ENCODE measurements around the gene VAV1. TPM values are rescaled to one million over a fixed set of nuclear protein-coding genes. Genes with fewer than 3 reads are reported as not detected.

The VAV1 gene
- total and polyA plus RNA-seq, 9 of the 15 experiments (the other 6 are each of a cell fraction or from before 2014, with no cell fraction given) = 0.46 to 20.1 (median 11.1) TPM

- no peak for TF ChIP-seq TCF3 (CRISPR knock-in tag; IDR thresholded peaks at IDR 0.05)
- TF ChIP-seq TFE3 (CRISPR knock-in tag; IDR thresholded peaks at IDR 0.05) = no peak
- TF ChIP-seq NR2F6 (CRISPR knock-in tag; IDR thresholded peaks at IDR 0.05) = no peak
- no peak for TF ChIP-seq SRSF3 (IDR thresholded peaks at IDR 0.05; ENCODE audit: insufficient read depth, low read length)
- no peak for TF ChIP-seq RERE (CRISPR knock-in tag; IDR thresholded peaks at IDR 0.05; ENCODE audit: borderline replicate concordance)
- peak; percentile 42 for TF ChIP-seq CCNT2 (IDR thresholded peaks at IDR 0.05; ENCODE audit: borderline replicate concordance, extremely low read depth, insufficient read length, low read depth, low read length)
- no peak for TF ChIP-seq ZBTB40 (IDR thresholded peaks at IDR 0.05)
- no peak for TF ChIP-seq ZBTB40 (CRISPR knock-in tag; IDR thresholded peaks at IDR 0.05)
- TF ChIP-seq BCOR (IDR thresholded peaks at IDR 0.05) = peak; percentile 82
- TF ChIP-seq ZNF239 (CRISPR knock-in tag; IDR thresholded peaks at IDR 0.05) = no peak
- no peak; the same call in 1 of the 2 replicates for TF ChIP-seq SOX6 (IDR thresholded peaks at IDR 0.05)
These were observed 4.9 kb upstream of the VAV1 start, which contains the start of gene SH2D3A (continued) for GRCh38 chr19:6767357-6768235.

Data from K562 (cell line).